ENCODE results near the gene EPHA10. TPM values are rescaled to one million over a fixed set of nuclear protein-coding genes. Genes with fewer than 3 reads are reported as not detected.
A peak's percentile ranks its signal among the peaks of the same experiment; 100 is the strongest.

Gene EPHA10
- total RNA-seq, 1 donor from 2014 or later: not detected

GRCh38 chr1:37682334-37682987, 82.5 kb downstream of the EPHA10 start:
- H3K4me3 Mint-ChIP-seq (ENCODE audit: unreplicated experiment): no peak overlapping the region
- peak; percentile 23 for FAIRE-seq
- no peak overlapping the region for H3K4me2 ChIP-seq (ENCODE audit: low read length)
- TF ChIP-seq, protein P1, sequence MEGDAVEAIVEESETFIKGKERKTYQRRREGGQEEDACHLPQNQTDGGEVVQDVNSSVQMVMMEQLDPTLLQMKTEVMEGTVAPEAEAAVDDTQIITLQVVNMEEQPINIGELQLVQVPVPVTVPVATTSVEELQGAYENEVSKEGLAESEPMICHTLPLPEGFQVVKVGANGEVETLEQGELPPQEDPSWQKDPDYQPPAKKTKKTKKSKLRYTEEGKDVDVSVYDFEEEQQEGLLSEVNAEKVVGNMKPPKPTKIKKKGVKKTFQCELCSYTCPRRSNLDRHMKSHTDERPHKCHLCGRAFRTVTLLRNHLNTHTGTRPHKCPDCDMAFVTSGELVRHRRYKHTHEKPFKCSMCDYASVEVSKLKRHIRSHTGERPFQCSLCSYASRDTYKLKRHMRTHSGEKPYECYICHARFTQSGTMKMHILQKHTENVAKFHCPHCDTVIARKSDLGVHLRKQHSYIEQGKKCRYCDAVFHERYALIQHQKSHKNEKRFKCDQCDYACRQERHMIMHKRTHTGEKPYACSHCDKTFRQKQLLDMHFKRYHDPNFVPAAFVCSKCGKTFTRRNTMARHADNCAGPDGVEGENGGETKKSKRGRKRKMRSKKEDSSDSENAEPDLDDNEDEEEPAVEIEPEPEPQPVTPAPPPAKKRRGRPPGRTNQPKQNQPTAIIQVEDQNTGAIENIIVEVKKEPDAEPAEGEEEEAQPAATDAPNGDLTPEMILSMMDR (IDR thresholded peaks at IDR 0.05; ENCODE audit: insufficient read depth, low read depth, low read length): peak; percentile 98
- no peak for TF ChIP-seq EZH2 (IDR thresholded peaks at IDR 0.05; ENCODE audit: insufficient read depth, low read length)
- no peaks in the 10 kb centered on the region for H3K27me3 Mint-ChIP-seq (ENCODE audit: low read depth, unreplicated experiment)
- H3K36me3 Mint-ChIP-seq (ENCODE audit: low read depth, unreplicated experiment): peaks cover 12% of the 10 kb centered on the region
- peak; percentile 19 for DNase-seq (ENCODE audit: low read depth)
- H3K36me3 ChIP-seq (ENCODE audit: insufficient read depth, low read length): peaks cover 24% of the 10 kb centered on the region
- no peaks in the 10 kb centered on the region for H3K4me1 ChIP-seq (ENCODE audit: insufficient read depth, low read length)
- no peak overlapping the region for H3K27ac Mint-ChIP-seq (ENCODE audit: unreplicated experiment)
- no peaks in the 10 kb centered on the region for H3K27me3 ChIP-seq (ENCODE audit: insufficient read depth, low read length)
- no peaks in the 10 kb centered on the region for H3K79me2 ChIP-seq (ENCODE audit: insufficient read depth, low read length)
- H3K9me3 Mint-ChIP-seq (ENCODE audit: unreplicated experiment): peaks cover 4% of the 10 kb centered on the region
- H3K4me1 Mint-ChIP-seq (ENCODE audit: low read depth, unreplicated experiment): no peaks in the 10 kb centered on the region
- no peaks in the 10 kb centered on the region for H3K9me3 ChIP-seq (ENCODE audit: insufficient read depth, low read depth, low read length)
- no peak overlapping the region for H3K9ac ChIP-seq (ENCODE audit: low read length)
- H3K4me3 ChIP-seq (ENCODE audit: insufficient read depth, low read depth, low read length): no peak overlapping the region
- no peak overlapping the region for H2AFZ ChIP-seq (ENCODE audit: low read depth, low read length)
- peaks cover 21% of the 10 kb centered on the region for H4K20me1 ChIP-seq (ENCODE audit: insufficient read depth, low read length)
- H3K27ac ChIP-seq (ENCODE audit: low read depth, low read length): no peak overlapping the region

DNA sequence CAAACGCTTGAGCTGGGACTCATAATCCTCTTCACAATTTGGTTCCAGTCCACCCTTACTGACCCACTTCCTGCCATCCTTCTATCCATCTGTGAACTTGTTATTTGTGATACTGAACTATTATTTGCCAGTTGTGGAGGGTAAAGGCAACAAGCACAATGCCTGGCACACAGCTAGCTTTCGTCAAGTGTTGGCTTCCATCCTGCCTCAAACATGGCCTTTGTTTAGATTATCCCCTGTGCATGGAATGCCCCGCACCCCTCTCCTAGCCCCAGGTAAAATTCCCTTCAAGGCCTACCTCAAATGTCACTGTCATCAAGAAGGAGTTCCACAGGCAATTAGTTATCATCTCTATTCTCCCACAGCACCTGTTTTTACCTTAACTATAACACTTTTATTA, 84.0 kb downstream of the EPHA10 start:
- Mint-ChIP-seq H3K4me3 (ENCODE audit: unreplicated experiment) (no peak overlapping the region), H3K36me3 (ENCODE audit: low read depth, unreplicated experiment) (peaks cover 9% of the 10 kb centered on the region), H3K9me3 (ENCODE audit: unreplicated experiment) (peaks cover 4% of the 10 kb centered on the region), H3K4me1 (ENCODE audit: low read depth, unreplicated experiment) (peaks cover 4% of the 10 kb centered on the region), H3K27ac (ENCODE audit: unreplicated experiment) (peak overlapping the region; percentile 3), H3K27me3 (ENCODE audit: low read depth, unreplicated experiment) (peaks cover 12% of the 10 kb centered on the region)
- Histone ChIP-seq H3K27me3 (ENCODE audit: insufficient read depth, low read length) (peaks cover 2% of the 10 kb centered on the region), H3K36me3 (ENCODE audit: insufficient read depth, low read length) (peaks cover 18% of the 10 kb centered on the region), H4K20me1 (ENCODE audit: insufficient read depth, low read length) (peaks cover 13% of the 10 kb centered on the region), H2AFZ (ENCODE audit: low read depth, low read length) (no peak overlapping the region), H3K79me2 (ENCODE audit: insufficient read depth, low read length) (no peaks in the 10 kb centered on the region), H3K9ac (ENCODE audit: low read length) (no peak overlapping the region), H3K4me3 (ENCODE audit: insufficient read depth, low read depth, low read length) (no peak overlapping the region), H3K27ac (ENCODE audit: low read depth, low read length) (no peak overlapping the region), H3K4me1 (ENCODE audit: insufficient read depth, low read length) (no peaks in the 10 kb centered on the region), H3K9me3 (ENCODE audit: insufficient read depth, low read depth, low read length) (no peaks in the 10 kb centered on the region), H3K4me2 (ENCODE audit: low read length) (no peak overlapping the region)
- DNase-seq (ENCODE audit: low read depth) (no peak), FAIRE-seq (no peak)
- TF ChIP-seq EZH2 (IDR thresholded peaks at IDR 0.05; ENCODE audit: insufficient read depth, low read length): no peak
- TF ChIP-seq, protein P1 (IDR thresholded peaks at IDR 0.05; ENCODE audit: insufficient read depth, low read depth, low read length): no peak

- Mint-ChIP-seq H3K36me3 (ENCODE audit: low read depth, unreplicated experiment) (peaks cover 1% of the 10 kb centered on the region), H3K4me3 (ENCODE audit: unreplicated experiment) (no peak overlapping the region), H3K9me3 (ENCODE audit: unreplicated experiment) (no peaks in the 10 kb centered on the region), H3K4me1 (ENCODE audit: low read depth, unreplicated experiment) (peaks cover 4% of the 10 kb centered on the region), H3K27me3 (ENCODE audit: low read depth, unreplicated experiment) (peaks cover 26% of the 10 kb centered on the region), H3K27ac (ENCODE audit: unreplicated experiment) (no peak overlapping the region)
- Histone ChIP-seq H3K79me2 (ENCODE audit: insufficient read depth, low read length) (no peaks in the 10 kb centered on the region), H3K27ac (ENCODE audit: low read depth, low read length) (no peak overlapping the region), H3K4me2 (ENCODE audit: low read length) (no peak overlapping the region), H3K4me3 (ENCODE audit: insufficient read depth, low read depth, low read length) (no peak overlapping the region), H3K9ac (ENCODE audit: low read length) (no peak overlapping the region), H3K36me3 (ENCODE audit: insufficient read depth, low read length) (peaks cover 5% of the 10 kb centered on the region), H3K27me3 (ENCODE audit: insufficient read depth, low read length) (peaks cover 2% of the 10 kb centered on the region), H4K20me1 (ENCODE audit: insufficient read depth, low read length) (peaks cover 3% of the 10 kb centered on the region), H2AFZ (ENCODE audit: low read depth, low read length) (no peak overlapping the region), H3K9me3 (ENCODE audit: insufficient read depth, low read depth, low read length) (no peaks in the 10 kb centered on the region), H3K4me1 (ENCODE audit: insufficient read depth, low read length) (no peaks in the 10 kb centered on the region)
- DNase-seq (ENCODE audit: low read depth): no peak
- no peak for FAIRE-seq
- TF ChIP-seq, protein P1 (IDR thresholded peaks at IDR 0.05; ENCODE audit: insufficient read depth, low read depth, low read length): no peak
- TF ChIP-seq EZH2 (IDR thresholded peaks at IDR 0.05; ENCODE audit: insufficient read depth, low read length): no peak
These were observed 87.1 kb downstream of the EPHA10 start for GRCh38 chr1:37677808-37678207.
